ENCODE results near the gene SLC23A2.

DNA sequence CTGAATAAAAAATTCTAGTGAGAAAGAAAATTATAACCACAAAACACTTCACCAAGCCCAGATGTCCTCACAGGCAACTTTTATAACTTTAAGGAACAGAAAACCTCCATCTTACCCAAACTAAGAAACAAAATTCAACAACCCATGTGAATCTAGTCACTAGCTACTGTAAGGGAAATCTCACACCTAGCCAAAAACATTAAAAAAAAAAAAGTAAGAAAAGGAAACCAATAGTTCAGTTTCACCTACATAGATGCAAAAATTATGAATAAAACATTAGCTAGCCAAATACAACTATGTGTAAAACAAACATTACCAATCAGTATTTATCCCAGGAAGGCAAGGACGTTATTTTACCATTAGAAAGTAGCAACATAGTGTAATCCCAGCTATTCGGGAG lies 35.5 kb upstream of the SLC23A2 start:
- TF ChIP-seq, protein P1, sequence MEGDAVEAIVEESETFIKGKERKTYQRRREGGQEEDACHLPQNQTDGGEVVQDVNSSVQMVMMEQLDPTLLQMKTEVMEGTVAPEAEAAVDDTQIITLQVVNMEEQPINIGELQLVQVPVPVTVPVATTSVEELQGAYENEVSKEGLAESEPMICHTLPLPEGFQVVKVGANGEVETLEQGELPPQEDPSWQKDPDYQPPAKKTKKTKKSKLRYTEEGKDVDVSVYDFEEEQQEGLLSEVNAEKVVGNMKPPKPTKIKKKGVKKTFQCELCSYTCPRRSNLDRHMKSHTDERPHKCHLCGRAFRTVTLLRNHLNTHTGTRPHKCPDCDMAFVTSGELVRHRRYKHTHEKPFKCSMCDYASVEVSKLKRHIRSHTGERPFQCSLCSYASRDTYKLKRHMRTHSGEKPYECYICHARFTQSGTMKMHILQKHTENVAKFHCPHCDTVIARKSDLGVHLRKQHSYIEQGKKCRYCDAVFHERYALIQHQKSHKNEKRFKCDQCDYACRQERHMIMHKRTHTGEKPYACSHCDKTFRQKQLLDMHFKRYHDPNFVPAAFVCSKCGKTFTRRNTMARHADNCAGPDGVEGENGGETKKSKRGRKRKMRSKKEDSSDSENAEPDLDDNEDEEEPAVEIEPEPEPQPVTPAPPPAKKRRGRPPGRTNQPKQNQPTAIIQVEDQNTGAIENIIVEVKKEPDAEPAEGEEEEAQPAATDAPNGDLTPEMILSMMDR (IDR thresholded peaks at IDR 0.05; ENCODE audit: low read depth, low read length): no peak
- TF ChIP-seq POLR2A (IDR thresholded peaks at IDR 0.05; ENCODE audit: extremely low read depth, insufficient read length) (no peak), MYC (IDR thresholded peaks at IDR 0.05; ENCODE audit: low read depth, low read length) (no peak)
- TF ChIP-seq, protein P2, sequence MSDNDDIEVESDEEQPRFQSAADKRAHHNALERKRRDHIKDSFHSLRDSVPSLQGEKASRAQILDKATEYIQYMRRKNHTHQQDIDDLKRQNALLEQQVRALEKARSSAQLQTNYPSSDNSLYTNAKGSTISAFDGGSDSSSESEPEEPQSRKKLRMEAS (IDR thresholded peaks at IDR 0.05; ENCODE audit: low read depth, low read length): no peak

All from NB4 (cell line).